T-helper 22 cell (primary cell): ENCODE data around the gene FEZ2.

Source experiments
- DNase-seq: peaks from one replicate; pipeline ENCODE4 v3.0.0-alpha.2; 2020; ENCODE audit warnings: low read depth

Gene FEZ2

DNA sequence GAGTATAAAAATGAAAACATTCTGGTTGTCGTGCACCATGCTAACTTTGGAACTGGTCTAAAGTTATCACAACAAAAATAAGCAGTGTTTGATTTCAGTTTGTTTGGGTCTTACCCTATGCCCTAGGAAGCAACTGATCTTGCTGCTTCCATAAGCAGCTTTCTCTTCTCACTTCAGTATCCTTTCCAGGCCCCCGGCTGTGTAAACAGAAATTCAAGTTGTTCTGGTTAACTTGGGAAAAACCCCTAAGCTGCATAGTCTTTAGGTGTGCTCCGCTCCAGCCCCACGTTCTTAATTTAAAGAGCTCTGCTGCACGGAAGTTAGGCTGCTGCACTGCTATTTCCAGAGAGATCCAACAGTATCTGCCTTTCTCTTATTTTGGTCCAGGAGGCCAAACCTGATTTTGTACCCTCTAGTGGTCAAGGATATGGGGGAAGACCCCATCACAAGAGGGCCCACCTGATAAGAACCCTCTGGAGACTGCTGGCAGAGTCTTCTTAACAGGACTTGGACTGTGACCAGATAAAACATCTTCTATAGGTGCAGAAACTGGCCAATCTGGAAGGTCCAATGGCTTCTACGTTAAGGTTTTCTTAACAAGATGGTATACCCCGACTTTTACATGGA lies 69.1 kb downstream of the FEZ2 start:
- DNase-seq: no peak

DNA sequence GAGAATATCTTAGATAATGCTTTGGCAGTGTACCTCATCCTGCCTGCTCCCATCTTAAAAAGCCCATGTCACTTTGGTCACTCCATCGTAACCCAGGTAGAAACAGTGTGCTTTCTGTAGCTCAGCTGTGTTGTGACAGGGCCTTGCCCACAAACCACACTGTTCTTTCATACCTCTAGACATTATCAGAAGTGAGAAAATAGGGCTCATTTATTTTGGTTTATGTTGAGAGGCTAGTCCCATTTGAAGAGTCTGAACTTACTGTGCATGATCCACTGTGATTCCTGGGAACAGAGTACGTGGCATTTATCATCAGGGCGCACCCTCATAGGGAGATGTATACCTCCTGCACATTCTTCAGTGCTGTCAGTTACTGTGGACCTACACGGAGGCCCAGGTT lies 69.7 kb downstream of the FEZ2 start:
- no peak for DNase-seq

DNA sequence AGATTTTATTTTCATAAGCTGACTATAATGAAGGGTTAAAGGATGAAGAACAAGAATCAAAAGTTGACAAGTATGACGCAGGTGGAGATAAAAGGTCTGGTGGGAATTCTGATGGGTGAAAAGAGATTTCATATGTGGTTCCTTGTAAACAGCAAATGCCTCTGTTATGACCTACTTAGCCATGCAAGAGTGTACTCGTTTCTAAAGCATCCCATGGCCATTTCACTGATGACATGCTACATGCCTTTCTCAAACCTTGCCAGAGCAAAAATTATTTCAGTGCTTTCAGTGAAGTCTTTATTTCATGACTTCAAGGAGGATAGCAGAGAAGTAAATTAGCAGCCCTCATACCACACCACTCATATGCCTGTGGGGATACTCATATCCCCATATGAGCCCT lies 71.7 kb downstream of the FEZ2 start:
- no peak for DNase-seq

DNA sequence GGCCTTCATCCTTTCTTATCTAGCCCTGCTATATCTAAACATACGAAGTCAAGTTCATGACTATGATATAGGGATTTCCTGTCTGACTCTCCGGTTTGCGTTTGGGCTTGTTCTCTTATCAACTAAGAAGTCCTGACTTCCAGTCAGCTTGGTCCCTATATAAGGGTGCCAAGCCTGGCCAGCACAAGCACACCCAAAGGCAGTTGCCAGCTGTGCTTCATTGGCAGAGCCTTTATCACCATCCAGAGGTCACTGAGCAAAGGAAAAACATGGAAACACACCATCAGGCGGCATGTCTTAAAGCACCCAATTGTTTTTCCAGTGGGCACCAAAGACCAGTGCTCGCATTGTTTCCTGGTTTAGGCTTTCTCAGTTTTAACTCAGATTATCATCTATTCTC lies 72.7 kb downstream of the FEZ2 start:
- no peak for DNase-seq

DNA sequence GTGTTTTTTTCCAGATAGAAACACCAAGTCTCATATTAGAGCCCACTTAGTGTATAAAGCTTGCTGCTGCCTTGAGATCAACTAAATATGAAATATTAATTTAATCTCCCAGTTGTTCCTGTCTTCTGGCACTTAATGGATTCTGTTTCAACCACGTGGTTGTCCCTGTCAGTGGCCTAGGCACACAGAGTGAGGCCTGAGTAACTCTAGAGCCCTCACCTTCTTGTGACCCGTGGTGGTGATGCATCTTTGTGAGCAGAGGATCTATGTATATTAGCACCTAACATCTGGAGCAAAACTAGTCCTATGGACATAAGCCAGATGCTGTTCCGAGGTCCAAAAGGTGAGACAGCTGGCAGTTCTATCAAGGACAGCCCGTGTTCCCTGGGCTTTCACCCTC lies 74.8 kb downstream of the FEZ2 start:
- no peak for DNase-seq

DNA sequence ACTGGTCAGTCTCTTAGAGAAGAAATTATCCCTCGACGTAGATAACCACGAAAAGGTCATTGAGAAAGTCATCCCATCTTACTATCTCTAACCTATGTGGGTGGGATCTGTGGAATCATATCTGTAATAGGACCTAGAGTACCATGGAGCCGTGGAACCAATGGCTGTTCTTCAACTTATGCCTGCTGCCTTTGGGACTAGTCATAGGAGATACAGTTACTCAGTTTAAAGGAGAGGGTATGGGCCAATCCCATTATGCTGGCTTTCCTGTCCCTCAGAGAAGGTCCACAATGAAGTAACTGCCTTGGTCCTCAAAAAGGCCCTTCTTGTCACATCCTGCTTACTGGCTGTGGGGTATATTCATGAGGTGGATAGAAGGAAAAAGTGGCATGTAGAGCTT lies 77.5 kb downstream of the FEZ2 start:
- DNase-seq: no peak

DNA sequence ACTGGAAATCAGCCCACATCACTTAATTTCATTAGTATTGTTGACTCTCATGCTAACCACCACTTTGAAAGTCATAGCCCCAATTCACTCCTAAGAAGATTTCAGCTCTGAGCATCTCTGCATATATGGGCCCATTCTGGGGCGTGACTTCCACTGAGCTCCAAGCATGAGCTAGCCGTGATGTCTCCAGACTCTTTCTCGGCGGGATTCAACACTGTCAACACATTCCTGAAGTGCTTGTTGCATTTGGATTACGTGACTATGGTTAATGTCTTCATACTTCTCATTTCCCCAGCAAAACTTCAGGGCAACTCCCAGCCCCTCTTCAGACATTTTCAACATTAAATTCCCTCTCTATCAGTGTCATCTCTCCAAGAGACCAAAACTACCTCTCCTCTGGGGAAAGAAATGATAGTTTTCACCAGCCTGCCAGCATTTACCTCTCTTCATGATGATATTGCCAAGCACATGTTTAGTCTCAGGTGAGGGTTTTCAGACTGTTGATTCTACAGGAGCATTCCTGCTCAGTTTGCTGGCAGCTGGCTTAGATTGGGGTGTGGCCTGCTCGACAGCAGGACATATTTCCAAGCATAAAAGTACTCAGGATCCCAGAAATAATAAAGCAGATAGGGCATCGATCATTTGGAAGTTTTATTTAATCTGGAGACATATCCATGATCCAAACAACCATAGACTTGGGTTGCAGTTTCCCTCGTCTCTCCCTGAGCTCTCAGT lies 81.7 kb downstream of the FEZ2 start:
- DNase-seq: no peak

DNA sequence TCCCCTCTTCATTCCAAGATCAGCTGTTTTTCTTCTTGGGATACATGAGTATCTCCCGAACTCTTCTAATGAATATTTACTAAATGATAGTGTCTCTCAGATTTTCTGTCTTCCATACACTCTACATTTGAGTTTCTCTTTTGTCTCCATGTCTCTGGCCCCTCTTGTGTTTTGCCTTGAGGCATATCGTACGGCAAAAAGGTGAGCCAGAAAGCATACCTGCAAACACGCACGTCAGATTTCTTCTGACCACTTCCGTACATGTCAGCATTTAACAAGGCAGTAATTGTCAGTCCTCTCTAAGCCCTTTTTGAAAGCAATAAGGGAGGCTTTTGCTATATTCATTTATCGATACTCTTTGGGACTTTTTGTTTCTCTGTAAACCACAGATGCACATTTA lies 82.4 kb downstream of the FEZ2 start:
- no peak for DNase-seq

DNA sequence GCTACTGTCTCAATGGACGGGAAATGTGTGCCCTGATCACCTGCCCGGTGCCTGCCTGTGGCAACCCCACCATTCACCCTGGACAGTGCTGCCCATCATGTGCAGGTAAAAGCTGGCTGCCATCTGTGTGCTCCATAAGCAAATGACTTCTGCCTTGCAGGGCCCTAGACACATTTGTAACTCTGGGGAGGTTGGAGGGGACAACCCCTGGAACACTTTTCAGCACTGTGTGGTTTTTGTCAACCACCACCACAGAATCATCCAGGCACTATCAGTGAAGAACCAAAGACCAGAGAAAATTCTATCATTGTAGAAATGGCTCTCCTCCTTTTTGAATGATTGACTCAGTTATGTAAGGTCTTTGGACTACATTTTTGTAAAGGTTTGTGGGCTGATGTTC lies 84.3 kb downstream of the FEZ2 start:
- no peak for DNase-seq

DNA sequence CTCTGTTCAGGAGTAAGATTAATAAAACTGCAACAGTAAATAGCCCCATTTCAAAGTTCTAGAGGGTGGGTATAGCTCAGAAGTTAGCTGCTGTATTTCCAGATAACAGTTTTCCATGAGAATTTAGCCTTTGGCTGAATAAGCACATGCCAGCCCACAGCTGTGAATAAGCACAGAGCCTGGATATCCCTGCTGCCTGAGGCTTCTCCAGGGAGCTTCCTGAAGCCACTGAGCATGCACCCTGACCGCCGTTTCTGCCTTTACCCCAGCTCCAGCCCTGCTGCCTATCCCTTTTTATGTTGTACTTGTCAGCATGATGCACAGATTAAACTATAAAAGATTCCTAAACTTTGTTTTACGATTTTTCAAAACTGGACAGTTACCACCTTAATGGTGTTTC lies 85.3 kb downstream of the FEZ2 start:
- no peak for DNase-seq

DNA sequence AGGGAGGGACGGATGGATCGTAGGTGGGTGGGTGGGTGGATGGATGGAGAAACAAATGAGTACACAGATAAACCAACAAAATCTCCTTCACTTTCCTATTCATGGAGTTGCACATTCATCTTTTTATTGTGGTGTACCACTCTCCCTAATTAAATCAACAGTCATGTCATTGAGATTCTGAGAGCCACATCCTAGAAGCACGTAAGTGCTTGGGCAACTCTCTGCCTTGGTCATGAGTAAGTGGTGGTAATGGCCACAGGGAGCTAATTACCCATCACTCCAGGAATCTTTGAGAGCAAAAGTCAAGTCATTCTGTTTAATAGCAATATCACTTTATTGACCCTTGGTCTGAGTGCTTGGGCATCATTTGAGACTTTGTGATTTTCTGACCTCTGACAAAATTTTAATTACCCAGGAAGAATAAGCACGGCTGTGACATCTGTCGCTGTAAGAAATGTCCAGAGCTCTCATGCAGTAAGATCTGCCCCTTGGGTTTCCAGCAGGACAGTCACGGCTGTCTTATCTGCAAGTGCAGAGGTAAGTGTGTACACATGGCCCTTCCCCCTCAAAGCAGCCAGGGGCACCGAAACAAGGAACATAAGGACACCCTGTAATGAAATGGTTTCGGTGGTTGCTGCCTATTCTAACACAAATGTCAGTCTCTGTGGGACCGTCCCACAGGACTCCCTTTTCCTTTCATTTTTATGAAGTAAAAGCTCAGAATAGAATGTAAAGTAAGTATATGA lies 85.9 kb downstream of the FEZ2 start:
- no peak for DNase-seq

DNA sequence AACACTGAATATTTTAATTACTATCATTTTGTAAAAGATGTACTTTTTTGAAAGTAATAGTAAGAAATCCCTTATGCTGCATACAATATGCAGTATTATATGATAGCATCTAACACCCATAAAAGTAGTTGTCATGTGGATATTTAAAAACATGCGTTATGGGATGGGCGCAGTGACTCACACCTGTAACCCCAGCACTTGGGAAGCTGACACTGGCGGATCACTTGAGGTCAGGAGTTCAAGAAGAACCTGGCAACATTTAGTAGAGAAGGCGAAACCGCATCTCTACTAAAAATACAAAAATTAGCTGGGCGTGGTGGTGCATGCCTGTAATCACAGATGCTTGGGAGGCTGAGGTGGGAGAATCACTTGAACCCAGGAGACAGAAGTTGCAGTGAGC lies 88.9 kb downstream of the FEZ2 start:
- DNase-seq: no peak

DNA sequence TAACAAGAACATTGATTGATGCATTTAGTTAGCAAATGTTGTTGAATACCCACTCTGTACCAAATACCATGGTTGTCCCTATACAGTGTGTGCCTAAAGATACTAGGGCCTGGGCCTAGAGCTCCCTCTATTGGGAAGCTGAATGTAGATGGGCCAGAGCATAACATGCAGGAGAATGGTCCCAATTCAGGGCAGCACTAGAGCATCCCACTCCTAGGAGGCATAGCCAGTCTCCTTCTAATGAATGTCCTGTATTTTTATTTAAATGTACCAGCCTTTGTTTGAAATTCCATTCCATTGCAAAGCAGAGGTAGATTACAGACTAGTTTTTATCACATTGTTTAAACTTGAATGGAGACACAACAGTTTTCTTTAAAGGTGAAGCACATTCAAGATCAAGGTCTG lies 90.6 kb downstream of the FEZ2 start:
- DNase-seq: no peak
